Hematopoietic multipotent progenitor cell treated with erythropoietin and hydrocortisone succinate and interleukin-3 and kit ligand, for 8 days (in vitro differentiated cells): ENCODE data around the gene KRTAP21-3.
"Not testable (repeated sequence)": the region's sequence is repeated elsewhere in the genome, so short reads cannot be mapped to it uniquely, and the experiment has no call there.

Source experiments
- DNase-seq: peaks from one replicate; pipeline ENCODE4 v3.0.0-alpha.2; 2015

KRTAP21-3 gene

GRCh38 chr21:30718239-30718909, at the start of gene KRTAP21-3:
Gene KRTAP21-3, minus strand, starts transcription at chr21:30718777. Its CDS starts 18 bp downstream, at chr21:30718759.
- DNase-seq: no peak

DNA sequence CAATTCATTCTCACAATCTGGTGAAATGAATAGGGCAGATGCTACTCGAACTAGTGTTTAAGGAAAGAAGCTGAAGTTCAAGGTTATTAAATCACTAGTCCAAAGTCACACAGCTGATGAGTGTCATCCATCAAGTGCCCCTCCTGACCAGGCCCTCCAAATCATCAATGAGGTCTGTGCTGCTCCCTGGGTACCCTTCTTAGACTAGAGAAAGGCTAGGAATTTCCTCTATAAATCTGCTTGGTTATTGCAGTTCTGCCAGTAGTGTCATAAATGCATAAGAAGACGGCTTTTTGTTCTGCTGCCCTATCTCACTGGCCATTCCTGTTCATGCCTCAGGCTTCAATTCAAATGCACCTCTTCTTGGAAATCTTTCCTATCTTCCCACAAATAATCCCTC, 42.2 kb upstream of the KRTAP21-3 start:
- DNase-seq: no peak

DNA sequence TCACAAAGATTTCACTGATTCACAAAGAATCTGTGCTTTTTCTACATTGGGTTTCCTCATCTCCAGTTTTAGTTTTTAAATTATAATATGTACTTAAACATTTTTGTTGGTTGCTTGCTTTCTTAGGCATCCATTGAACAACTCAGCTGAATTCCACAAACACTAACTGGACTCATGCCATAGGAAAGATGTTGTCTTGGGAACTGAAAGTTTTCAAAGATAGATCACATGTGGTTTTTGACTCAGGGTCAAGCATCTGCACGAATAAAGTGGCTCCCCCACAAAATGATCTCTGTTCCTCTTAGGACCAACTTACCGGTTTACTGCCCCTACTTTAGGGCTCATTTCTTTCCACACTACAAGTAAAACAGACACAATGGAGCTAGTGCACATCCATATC, 39.7 kb upstream of the KRTAP21-3 start:
- DNase-seq: no peak

DNA sequence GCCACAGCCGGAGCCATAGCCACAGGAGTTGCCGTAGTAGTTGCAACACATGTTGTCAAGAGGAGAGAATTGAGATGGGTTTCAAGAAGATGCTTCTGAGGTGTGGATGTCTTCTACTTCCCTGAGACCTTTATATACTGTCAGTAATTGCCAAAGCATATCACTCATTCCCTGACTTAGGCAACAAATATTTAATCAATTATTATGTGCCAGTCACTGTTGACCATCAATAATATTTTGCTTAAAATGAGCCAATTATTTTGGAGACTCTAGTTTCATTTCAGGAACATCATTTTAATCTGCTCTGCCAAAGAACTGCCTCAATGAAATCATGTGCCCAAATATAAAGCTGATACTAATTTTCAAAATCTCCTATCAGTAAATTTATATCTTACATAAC, 36.8 kb upstream of the KRTAP21-3 start, which contains the start of gene KRTAP21-1:
TSS of gene KRTAP21-1 (minus strand) at position 101 of the 400 bp plus-strand sequence. CDS start at position 51, 50 bp downstream.
- DNase-seq: not testable (repeated sequence)

DNA sequence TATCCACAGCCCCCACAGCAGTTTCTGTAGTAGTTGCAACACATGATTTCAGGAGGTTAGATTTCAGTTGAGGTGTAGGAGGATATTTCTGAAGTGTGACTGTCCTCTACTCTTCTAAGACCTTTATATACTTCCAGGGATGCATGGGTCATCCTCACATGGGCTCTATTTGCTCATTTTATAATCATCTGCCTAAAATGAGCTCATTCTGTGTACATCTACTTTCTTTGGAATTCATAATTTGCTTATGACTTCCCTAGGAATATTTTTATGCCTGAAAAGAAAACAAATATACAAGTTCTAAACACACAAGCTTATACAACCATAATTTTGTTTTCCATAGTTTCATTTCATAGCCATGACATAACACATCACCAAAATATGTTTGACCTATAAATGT, 28.6 kb upstream of the KRTAP21-3 start, which contains the start of gene KRTAP21-2:
TSS of gene KRTAP21-2 (minus strand) at position 101 of the 400 bp plus-strand sequence. CDS start at position 44, 57 bp downstream.
- DNase-seq: no peak

- no peak for DNase-seq
These were observed 21.9 kb upstream of the KRTAP21-3 start for GRCh38 chr21:30740462-30740861.

DNA sequence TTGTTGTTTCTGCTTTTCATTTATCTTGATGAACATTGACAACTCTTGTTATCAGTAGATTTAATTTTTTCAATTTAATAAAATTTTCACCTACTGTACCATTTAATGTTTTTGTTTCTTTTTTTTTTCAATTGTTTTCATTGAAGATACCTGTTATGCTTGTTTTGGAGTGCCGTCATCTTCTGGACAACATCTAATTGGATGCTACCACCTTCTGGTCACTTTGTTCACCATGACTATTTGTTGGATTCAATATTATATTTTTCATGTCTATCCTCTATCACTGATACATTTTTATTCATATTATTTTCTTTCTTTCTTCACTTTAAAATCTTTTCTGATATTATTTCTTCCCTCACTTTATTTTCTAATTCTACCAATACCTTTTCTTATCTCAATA, 14.4 kb upstream of the KRTAP21-3 start:
- no peak for DNase-seq

DNA sequence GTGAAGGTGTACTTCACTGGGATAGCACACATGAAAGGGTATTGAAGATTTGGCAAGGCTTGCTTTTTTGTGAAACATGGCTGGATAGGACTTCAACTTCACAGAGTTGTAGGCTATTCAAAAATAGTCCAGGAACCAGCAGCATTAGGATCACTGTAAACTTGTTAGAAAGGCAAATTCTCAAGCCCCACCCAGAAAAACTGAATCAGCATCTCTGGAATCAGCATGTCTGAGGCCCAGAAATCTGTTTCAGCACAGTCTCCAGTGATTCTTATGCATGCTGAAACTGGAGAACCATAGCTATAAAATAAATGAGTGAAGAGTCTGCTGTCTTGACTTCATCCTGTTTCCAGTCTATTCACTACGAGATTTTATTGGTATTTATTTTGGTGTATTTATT, 8.1 kb upstream of the KRTAP21-3 start:
- no peak for DNase-seq

- DNase-seq: no peak
These were observed 824 bp upstream of the KRTAP21-3 start for GRCh38 chr21:30719401-30719800.

DNA sequence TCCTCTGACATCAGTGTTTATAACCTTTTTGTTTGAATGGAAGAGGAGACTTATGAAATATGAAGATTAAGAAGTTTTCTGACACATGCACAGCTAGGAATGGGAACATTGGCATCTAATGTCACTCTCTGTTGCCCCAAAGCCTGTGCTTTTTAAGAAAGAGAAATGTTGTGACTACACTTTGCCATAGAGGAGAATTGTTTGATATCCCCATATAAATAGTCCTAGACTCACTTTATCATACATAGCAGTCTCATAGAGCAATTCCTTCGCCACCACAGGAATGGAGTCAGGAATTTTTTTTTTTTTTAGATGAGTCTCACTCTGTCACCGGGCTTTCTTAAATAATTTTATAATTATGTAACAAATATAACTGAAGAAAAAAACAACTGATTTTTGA, 1.5 kb downstream of the KRTAP21-3 start:
- DNase-seq: no peak

GRCh38 chr21:30714946-30715345, 3.6 kb downstream of the KRTAP21-3 start:
- DNase-seq: no peak

DNA sequence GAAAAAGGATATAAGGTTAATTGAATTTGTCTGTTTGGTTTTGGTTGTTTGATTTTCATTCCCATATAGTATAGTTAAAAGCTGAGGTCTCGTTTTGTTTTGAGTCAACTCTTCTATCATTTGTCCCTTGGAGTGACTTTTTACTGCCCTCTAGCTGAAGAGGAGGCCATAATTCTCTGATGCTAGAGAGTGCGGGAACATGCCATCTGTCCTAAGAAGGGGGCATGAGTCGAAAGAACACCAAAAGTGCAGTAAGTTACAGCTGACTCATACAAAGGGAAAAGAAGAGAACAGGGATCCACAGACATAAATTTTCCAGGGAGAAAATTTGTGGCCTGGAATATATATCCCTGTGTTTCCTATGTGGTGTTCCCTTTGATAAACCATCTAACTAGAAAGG, 4.1 kb downstream of the KRTAP21-3 start:
- no peak for DNase-seq

- DNase-seq: no peak
These were observed 4.8 kb downstream of the KRTAP21-3 start for GRCh38 chr21:30713766-30714165.

GRCh38 chr21:30710499-30710898, 8.1 kb downstream of the KRTAP21-3 start:
- DNase-seq: no peak

DNA sequence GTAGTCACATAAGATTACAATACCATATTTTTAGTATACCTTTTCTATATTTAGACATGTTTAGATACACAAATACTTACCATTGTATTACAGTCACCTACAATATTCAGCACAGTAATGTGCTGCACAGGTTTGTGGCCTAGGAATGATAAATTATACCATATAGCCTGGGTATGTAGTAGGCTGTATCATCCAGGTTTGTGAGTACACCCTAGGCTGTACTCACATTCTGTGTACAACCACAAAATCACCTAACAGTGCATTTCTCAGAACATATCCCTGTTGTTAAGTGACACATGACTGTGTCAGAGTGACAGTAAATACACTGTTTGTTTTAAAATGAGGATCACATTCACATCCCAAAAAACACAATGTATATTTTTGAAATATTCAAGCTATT, 11.2 kb downstream of the KRTAP21-3 start:
- DNase-seq: no peak

DNA sequence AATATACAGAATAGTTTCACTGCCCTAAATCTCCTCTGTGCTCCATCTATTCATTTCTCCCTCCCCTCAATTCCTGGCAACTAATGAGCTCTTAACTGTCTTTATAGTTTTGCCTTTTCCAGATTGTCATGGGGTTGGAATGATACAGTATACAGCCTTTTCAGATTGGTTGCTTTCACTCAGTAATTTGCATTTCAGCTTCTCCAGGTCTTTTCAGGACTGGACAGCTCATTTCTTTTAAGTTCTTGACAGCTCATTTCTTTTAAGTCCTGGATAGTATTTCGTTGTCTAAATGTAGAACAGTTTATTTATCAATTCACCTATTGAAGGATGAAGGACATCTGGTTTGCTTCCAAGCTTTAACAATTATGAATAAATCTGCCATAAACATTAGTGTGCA, 22.6 kb downstream of the KRTAP21-3 start:
- DNase-seq: no peak

DNA sequence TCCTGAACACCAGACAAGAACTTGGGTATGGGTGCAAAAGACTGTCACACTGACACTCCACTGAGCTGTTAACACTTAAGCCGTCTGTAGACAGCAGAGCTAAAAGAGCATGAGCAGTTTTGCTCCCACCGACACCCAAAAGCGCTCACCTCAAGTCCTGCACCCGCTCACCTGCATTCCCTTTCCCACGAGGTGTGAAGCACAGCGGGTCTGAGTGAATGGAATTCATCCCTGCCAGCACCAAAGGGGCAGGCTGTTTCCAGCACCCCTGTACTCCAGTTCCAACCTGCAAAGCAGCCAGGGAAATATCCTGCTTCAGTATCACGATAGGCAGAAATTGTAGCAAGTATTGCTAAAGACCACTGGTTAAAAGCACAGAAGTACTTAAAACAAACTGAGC, 28.8 kb downstream of the KRTAP21-3 start:
- DNase-seq: no peak

DNA sequence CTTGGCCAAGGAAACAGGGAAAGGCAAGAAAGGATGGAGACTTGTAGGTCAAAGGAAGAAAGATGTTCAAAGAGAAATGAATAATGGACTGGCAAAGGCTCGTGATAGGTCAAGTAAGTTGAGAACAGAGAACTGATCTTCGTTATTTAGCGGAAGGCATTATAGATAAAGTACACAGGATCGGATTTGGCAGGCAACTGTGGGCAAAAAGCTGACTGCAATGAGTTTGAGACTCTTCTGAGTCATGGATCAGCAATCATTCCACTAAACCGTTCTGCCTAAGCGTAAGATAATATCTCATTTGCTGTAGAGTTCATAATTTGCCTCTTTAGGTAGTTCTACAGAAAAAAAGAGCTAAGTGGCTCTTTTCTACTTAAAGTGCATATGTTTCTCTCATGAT, 34.1 kb downstream of the KRTAP21-3 start:
- no peak for DNase-seq

DNA sequence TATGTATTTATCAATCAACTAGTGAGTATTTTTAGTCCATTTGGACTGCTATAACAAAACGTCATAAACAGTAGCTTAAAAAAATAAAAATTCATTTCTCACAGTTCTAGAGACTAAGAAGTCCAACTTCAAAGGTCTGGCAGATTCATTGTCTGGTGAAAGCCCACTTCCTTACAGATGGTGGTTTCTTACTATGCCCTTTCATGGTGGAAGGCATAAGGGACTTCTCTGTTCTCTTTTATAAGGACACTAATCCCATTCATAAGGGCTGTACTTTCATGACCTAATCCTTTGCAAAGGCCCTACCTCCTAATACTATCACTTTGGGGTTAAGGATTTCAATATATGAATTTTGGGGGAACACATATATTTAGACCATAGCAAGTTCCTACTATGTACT, 38.0 kb downstream of the KRTAP21-3 start:
- no peak for DNase-seq

DNA sequence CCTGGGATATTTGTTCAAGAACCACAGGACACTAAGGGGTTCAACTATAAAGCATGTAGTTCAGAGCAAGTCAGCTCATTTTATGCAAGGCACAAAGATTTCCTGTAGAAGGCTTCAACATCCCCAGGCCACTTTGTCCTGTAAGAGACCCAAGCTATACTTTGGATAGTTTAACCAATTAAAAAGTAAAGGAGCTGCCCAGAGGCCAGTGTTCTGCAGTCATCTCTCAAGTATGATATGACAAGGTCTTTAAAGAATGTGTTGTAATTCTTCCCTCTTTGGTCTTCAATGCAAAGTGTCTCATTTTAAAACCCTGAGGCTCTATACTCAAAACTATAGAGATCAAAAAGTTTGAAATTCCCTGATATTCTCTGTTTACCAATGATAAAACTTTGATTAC, 41.8 kb downstream of the KRTAP21-3 start:
- no peak for DNase-seq

DNA sequence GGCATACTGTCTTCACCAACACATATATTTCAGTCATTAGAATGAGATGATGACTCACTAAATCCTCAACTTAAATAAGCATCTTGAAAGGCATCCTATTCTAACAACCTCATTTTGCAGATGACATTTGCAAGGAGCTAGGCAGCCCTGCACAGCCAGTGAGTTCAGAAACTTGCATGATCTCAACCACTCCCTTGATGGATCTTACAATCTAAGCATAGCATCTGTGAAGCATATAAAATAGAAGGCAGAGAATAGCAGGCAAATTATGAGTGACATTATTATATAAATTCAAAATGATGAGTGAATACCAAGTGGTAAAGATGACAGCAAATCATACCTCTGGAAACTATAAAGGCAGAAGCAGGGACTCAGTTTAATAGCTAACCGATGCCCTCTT, 44.3 kb downstream of the KRTAP21-3 start:
- no peak for DNase-seq

- DNase-seq: no peak
These were observed 45.5 kb downstream of the KRTAP21-3 start for GRCh38 chr21:30672985-30673650.

GRCh38 chr21:30668776-30669175, 49.8 kb downstream of the KRTAP21-3 start:
- no peak for DNase-seq
